GM18909 (cell line): ENCODE measurements around the gene PALLD.
"Not testable (repeated sequence)": the region's sequence is repeated elsewhere in the genome, so short reads cannot be mapped to it uniquely, and the experiment has no call there.

ENCODE experiments used
- ATAC-seq: cut with Tn5 transposase; IDR thresholded peaks from one replicate; pipeline ENCODE4 v1.9.1; 2021; ENCODE audit warnings: mild to moderate bottlenecking; ENCODE audit not compliant: unreplicated experiment, poor library complexity

Gene PALLD

DNA sequence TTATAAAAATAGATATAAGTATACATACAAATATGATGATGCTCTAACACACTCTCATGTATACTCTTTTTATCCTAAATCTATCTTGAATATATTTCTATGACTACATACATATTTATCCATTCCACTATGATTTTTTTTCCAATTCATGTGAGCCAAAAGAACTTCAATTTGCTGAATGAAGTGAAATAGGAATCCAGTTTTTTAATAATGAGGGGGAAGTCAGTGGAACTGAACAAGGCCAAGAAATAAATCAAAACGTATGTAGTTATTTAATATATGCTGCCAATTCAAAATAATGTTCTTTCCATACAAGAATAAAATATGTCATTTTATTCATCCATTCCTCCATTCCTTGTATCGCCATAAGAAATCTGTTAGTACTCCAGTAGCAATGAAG, 6.1 kb upstream of the PALLD start:
- no peak for ATAC-seq

- no peak for ATAC-seq
Observed at GRCh38 chr4:168491563-168491962, 5.3 kb upstream of the PALLD start.

GRCh38 chr4:168498251-168498650, 1.4 kb downstream of the PALLD start:
- ATAC-seq = no peak

GRCh38 chr4:168499241-168499640, 2.4 kb downstream of the PALLD start:
- no peak for ATAC-seq

DNA sequence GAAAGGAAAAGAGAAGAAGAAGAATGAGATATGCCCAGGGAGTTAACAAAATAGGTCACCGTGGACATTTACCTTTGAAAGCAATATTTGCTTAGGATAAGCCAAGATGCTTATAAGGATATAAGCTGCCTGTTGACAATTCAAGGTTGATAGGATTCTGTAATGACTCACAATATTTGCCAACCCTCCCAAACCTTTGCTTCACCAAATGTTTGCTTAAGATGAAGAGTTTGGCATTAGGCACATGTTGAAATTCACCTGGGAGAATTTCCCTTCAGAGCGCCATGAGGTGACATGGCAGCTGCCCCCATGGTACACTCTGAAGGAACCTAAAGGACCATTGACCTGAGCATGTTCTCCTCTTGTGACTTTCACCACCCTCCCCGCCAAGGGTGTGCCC, 4.6 kb downstream of the PALLD start:
- no peak for ATAC-seq

DNA sequence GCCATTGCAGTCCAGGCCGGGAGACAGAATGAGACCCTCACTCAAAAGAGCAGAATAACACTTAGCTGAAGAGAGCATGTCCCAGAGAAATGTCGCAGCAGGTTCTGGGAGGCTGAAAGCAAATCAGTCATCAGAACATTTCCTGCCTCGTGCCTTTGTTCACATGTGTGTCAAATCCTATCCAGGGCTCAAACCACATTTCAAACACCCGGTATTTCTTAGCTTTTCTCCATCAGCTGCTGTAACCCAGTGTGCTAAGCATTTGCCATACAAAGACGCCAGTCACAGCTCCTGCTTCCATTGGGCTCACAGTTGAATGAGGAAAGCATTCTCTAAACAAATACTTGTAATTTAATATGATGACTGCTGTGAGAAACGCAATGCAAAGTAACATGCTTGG, 6.0 kb downstream of the PALLD start:
- ATAC-seq = no peak

DNA sequence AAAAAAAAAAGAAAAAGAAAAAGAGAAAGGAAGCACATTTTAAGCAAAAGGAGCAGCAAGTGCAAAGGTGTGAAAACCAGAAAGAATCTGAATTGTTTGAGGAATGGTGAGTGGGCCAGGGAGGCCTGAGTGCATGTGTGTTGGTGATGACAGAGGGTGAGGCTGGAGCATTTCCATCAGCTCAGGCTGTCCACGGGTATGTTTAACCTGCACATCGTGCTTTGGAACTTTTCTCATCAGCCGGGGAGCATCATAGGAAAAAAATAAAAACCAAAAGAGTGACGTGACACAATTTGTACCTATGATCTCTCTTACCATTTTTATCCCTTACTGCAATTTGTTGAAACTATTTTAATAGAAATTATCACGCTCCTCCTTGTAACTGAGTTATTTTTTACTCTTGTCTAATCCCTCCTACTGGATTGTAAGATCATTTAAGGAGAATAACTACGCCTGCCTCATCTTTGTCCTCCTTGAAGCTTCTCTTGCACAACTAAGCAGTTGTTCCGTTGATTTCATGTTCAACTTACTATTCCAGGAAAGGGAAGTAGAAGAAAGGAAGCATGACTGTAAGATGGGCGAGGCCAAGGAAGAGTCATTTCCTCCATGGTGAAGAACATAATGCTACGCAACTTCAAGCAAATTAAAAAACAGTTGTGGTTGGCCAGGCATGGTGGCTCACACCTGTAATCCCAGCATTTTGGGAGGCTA, 7.0 kb downstream of the PALLD start:
- ATAC-seq = no peak

DNA sequence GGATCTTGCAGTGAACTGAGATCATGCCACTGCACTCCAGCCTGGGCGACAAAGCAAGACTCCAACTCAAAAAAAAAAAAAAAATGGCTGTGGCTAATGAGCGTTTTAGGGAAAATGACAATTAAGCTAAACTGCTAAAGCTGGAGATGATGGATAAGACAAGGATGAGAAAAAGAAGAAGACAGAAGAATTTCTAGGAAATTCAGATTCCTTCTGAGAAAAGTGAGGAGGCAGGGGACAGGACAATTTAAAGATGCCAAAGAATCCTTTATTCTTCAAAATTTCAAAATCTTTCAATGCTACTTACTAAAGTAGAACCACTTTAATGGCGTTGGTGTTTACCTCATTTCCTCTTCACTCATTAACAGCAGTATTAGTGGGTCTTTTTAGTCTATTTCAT, 7.7 kb downstream of the PALLD start:
- no peak for ATAC-seq

DNA sequence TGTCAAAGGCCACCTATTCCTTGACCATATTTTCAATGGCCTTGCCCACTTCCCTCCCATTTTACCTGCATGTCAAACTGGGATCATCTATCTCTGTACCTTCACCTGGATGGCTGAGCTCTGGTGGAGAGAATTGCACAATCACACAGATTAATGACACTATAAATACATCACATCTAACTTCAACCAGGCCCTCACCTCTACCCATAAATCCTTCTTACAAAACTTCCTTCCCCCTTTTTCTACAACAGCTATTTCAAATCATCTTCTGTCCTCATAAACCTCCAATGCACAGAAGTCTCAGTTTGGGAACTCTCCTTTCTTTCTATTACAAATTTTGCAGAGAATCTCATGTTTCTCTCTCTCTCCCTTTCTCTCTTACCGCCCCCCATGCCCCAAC, 9.2 kb downstream of the PALLD start:
- ATAC-seq = no peak

- ATAC-seq = no peak
Observed at GRCh38 chr4:168507178-168507815, 10.4 kb downstream of the PALLD start.

DNA sequence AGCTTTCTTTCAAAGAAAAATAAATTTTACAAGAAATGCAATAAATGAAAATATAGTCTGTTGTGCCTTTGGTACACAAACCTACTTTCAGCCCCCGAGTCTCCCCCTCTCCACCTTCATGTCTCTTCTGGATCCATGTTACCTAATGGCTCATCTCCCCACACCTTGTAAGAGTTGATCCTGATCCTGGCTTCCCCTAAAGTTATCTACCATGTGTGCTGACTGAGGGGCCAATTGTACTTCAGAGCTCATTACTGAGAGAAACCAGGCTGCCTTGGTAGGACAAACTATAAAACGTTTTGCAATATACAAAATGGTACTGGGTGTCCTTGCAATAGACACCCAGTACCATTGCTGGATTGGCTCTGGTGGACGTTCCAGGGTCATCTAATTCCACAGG, 11.8 kb downstream of the PALLD start:
- no peak for ATAC-seq

DNA sequence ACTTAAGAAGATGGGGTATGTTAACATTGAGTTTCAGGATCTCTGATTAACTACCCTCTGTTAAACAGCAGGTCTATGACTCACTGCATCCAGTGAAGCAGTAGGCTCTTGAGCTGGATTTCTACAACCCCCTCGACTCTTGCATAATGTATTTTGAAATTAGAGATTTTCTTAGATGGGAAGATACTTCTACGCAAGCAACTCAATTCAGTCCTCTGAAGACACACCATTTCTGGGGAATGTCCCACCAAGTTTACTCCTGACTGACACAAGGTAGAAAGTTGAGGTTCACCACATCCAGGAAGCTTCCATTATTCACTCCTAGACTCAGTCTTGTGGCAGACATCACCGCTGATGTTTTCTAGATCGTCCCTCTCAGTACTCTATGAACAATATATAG, 12.9 kb downstream of the PALLD start:
- ATAC-seq = no peak

DNA sequence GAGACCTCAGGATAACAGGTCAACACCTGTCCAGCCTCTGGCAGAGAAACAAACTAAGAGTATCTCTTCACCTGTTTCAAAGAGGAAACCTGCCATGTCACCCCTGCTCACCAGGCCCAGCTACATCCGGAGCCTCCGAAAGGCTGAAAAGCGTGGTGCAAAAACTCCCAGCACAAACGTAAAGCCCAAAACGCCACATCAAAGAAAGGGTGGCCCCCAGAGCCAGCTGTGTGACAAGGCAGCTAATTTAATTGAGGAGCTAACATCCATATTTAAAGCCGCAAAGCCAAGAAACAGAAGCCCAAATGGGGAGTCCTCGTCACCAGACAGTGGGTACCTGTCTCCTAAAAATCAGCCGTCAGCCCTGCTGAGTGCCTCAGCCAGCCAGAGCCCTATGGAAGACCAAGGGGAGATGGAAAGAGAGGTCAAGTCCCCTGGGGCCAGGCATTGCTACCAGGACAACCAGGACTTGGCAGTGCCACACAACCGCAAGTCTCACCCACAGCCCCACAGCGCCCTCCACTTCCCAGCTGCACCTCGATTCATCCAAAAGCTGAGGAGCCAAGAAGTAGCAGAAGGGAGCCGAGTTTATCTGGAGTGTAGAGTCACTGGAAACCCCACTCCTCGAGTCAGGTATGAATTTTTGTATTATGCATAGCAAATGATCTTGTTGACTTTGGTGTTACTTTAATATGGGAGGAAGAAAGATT, 15.1 kb downstream of the PALLD start:
- ATAC-seq = no peak

DNA sequence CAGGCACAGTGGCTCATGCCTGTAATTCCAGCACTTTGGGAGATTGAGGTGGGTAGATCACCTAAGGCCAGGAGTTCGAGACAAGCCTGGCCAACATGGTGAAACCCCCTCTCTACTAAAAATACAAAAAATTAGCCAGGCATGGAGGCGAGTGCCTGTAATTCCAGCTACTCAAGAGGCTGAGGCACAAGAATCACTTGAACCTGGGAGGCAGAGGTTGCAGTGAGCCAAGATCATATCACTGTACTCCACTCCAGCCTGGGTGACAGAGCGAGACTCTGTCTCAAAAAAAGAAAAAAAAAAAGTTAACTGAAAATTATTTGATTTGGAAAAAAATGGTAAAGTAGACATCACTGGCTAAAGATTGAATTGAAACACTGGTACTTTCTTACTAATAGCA, 17.0 kb downstream of the PALLD start:
- ATAC-seq = not testable (repeated sequence)

DNA sequence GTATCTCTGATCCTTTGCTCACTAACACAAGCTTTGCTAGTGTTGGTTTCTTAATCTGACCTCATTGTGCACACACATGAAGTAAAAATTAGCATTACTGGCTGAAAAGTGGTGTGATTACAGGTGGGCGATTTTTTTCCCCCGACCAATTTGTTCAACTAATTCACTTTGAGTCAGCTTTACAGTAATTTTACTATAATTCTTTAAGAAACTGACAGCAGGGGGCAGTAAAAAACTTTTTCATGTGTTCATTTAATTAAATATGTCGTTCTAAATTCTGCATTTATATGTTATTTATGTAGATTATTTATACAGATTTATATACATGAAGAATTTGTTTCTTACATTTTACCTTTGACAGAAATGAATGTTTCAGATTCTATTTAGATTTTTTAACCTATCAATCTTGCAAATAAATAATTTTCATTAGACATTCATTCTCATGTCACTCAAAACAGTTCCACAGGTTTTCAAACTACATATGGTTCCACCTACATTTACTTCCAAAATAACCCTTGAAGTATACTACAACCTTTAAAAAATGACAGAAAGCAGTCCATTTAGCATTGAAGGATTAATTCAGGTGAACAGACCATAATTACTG, 17.5 kb downstream of the PALLD start:
- ATAC-seq = no peak

GRCh38 chr4:168515222-168516011, 18.6 kb downstream of the PALLD start:
- no peak for ATAC-seq

GRCh38 chr4:168516841-168517240, 20.0 kb downstream of the PALLD start:
- no peak for ATAC-seq

- no peak for ATAC-seq
Observed at GRCh38 chr4:168519576-168519975, 22.7 kb downstream of the PALLD start.

DNA sequence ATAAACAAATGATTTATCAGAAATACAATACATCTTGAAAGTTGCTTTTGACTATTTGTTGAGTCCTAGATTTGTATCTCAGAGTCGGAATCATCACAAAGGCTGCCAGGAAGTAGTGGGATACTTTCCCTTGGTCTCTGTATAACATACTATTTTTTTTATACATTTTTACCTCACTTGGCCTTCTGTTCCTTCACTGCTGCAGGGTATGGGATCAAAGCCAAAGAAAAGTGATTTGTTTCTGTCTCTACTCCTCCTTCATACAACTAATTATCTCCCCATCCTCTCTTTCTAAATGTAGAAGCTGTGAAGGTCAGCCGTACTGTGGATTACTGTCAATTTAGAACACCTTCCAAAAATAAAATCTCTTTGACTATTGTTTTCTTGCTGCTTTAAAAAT, 24.9 kb downstream of the PALLD start:
- ATAC-seq = no peak

GRCh38 chr4:168522356-168522755, 25.5 kb downstream of the PALLD start:
- ATAC-seq = no peak
